Measurements from ENCODE around the gene SLC47A1. TPM values are rescaled to one million over a fixed set of nuclear protein-coding genes. Genes with fewer than 3 reads are reported as not detected.
A peak's percentile ranks its signal among the peaks of the same experiment; 100 is the strongest.
"Not testable (repeated sequence)": the region's sequence is repeated elsewhere in the genome, so short reads cannot be mapped to it uniquely, and the experiment has no call there.

SLC47A1 gene
- total RNA-seq, 4 donors from 2014 or later: 0.95 to 6.2 (median 5.6) TPM

GRCh38 chr17:19495828-19496528, 37.7 kb upstream of the SLC47A1 start:
- no peak for DNase-seq (ENCODE audit: low spot score)
- TF ChIP-seq CTCF (IDR thresholded peaks at IDR 0.05): no peak
- no peak for ATAC-seq (ENCODE audit: low FRiP score)

GRCh38 chr17:19497624-19498023, 36.0 kb upstream of the SLC47A1 start:
- ATAC-seq (ENCODE audit: low FRiP score): no peak
- no peak for TF ChIP-seq CTCF (IDR thresholded peaks at IDR 0.05)
- DNase-seq (ENCODE audit: low spot score): no peak

GRCh38 chr17:19501219-19501618, 32.4 kb upstream of the SLC47A1 start:
- DNase-seq (ENCODE audit: low spot score) (no peak), ATAC-seq (ENCODE audit: low FRiP score) (no peak)
- TF ChIP-seq CTCF (IDR thresholded peaks at IDR 0.05): no peak

- no peak for TF ChIP-seq CTCF (IDR thresholded peaks at IDR 0.05)
- DNase-seq (ENCODE audit: low spot score) (no peak), ATAC-seq (ENCODE audit: low FRiP score) (no peak)
These were observed 31.1 kb upstream of the SLC47A1 start for GRCh38 chr17:19502517-19502916.

- DNase-seq (ENCODE audit: low spot score); ATAC-seq (ENCODE audit: low FRiP score): not testable (repeated sequence)
These were observed 28.1 kb upstream of the SLC47A1 start for GRCh38 chr17:19505561-19505960.

- DNase-seq (ENCODE audit: low spot score): peak; percentile 98
- ATAC-seq (ENCODE audit: low FRiP score): peak; percentile 94
- no peak for TF ChIP-seq CTCF (IDR thresholded peaks at IDR 0.05)
These were observed 25.7 kb upstream of the SLC47A1 start for GRCh38 chr17:19507775-19508576.

DNA sequence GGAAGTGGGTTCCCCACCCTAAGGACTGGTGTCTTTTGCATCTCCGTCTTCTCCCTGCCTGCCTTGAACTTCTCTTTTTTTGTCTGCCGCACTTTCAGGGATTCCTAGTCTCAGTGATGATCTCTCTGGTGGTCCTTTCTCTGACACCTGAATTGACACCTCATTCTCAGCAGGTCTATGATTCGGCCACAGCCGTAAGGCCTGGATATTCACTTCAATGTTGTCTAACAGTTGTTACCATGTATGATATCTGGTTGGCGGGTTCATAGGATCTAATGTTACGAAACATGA, 25.1 kb upstream of the SLC47A1 start:
- ATAC-seq (ENCODE audit: low FRiP score): no peak
- TF ChIP-seq CTCF (IDR thresholded peaks at IDR 0.05): no peak

DNA sequence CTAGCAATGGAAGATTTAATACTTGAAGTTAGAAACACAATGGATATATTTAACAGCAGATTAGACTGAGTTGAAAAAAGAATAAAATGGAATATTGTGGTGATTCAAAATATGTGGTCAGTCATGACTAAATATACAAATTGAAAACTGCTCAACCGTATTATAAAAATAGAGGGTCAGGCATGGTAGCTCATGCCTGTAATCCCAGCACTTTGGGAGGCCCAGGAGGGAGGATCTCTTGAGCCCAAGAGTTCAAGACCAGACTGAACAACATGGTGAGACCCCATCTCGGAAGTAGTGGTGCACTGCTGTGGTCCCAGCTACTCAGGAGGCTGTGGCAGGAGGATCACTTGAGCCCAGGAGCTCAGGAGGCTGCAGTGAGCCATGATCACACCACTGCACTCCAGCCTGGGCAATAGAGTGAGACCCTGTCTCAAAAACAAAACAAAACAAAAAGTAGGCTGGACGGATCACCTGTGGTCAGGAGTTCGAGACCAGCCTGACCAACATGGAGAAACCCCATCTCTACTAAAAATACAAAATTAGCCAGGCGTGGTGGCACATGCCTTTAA, 24.3 kb upstream of the SLC47A1 start:
- ATAC-seq (ENCODE audit: low FRiP score); DNase-seq (ENCODE audit: low spot score): not testable (repeated sequence)

More for the DNA sequence above, 25.1 kb upstream of the SLC47A1 start:
- DNase-seq (ENCODE audit: low spot score): no peak

Measured in omental fat pad (tissue), 4 donors.